Activated CD4-positive, alpha-beta T cell treated with anti-CD3 and anti-CD28 coated beads for 48 hours (primary cell): ENCODE results near the gene INSL3.
A peak's percentile ranks its signal among the peaks of the same experiment; 100 is the strongest.
"Not testable (repeated sequence)": the region's sequence is repeated elsewhere in the genome, so short reads cannot be mapped to it uniquely, and the experiment has no call there.

Experiments used
- DNase-seq: peaks from one replicate; pipeline ENCODE4 v3.0.0-alpha.2; 2020

Gene INSL3

GRCh38 chr19:17780781-17781180 is 40.5 kb downstream of the INSL3 start:
- DNase-seq, result no peak

GRCh38 chr19:17778968-17779929 is 42.1 kb downstream of the INSL3 start:
- no peak for DNase-seq

GRCh38 chr19:17778251-17778967 is 42.9 kb downstream of the INSL3 start:
- DNase-seq, result peak; percentile 76

- DNase-seq, result not testable (repeated sequence)
These were observed 43.5 kb downstream of the INSL3 start for GRCh38 chr19:17777840-17778239.

GRCh38 chr19:17775991-17776803 is 45.1 kb downstream of the INSL3 start:
- no peak for DNase-seq

- DNase-seq, result peak; percentile 62
These were observed 45.9 kb downstream of the INSL3 start for GRCh38 chr19:17775245-17775927.

GRCh38 chr19:17772172-17772571 is 49.1 kb downstream of the INSL3 start:
- no peak for DNase-seq

- no peak for DNase-seq
These were observed 50.7 kb downstream of the INSL3 start for GRCh38 chr19:17770613-17771012.

GRCh38 chr19:17767559-17767958 is 53.8 kb downstream of the INSL3 start:
- no peak for DNase-seq

GRCh38 chr19:17766543-17767131 is 54.7 kb downstream of the INSL3 start:
- DNase-seq, result peak; percentile 58
